Tibial nerve (tissue), 4 donors: ENCODE measurements around the gene ARRB1. TPM values are rescaled to one million over a fixed set of nuclear protein-coding genes. Genes with fewer than 3 reads are reported as not detected.
"Not testable (repeated sequence)": the region's sequence is repeated elsewhere in the genome, so short reads cannot be mapped to it uniquely, and the experiment has no call there.

ENCODE experiments used
- DNase-seq, 2 donors: peaks; one replicate each; pipeline ENCODE4 v3.0.0-alpha.2; 2019; ENCODE audit warnings: low spot score in 2 of 2
- H3K27ac ChIP-seq, 4 donors: fragments of 200-600 bp; sonication (generic) in 3 of 4; one replicate each; pipeline ENCODE4 v1.5.1; 2017 to 2019; ENCODE audit warnings: mild to moderate bottlenecking in 1 of 4
- H3K27me3 ChIP-seq, 2 donors: fragments of 200-600 bp; sonication (generic) in 1 of 2; one replicate each; pipeline versions ENCODE4 v1.5.1 to v1.6.0; 2017 to 2019
- H3K36me3 ChIP-seq, 3 donors: fragments of 200-600 bp; sonication (generic); one replicate each; pipeline ENCODE4 v1.5.1; 2018 to 2019
- H3K4me1 ChIP-seq, 4 donors: fragments of 200-600 bp; sonication (generic) in 3 of 4; one replicate each; pipeline ENCODE4 v1.5.1; 2017 to 2019
- H3K4me3 ChIP-seq, 4 donors: fragments of 200-600 bp; sonication (generic) in 3 of 4; one replicate each; pipeline ENCODE4 v1.5.1; 2017 to 2019; ENCODE audit warnings: mild to moderate bottlenecking in 1 of 4, moderate library complexity in 1 of 4
- H3K9me3 ChIP-seq, 4 donors: fragments of 200-600 bp; sonication (generic) in 3 of 4; one replicate each; pipeline ENCODE4 v1.5.1; 2017 to 2019
- EP300 ChIP-seq, 2 donors: sonication (generic); formaldehyde crosslinking; IDR thresholded peaks; one replicate each; pipeline ENCODE4 v1.6.1; 2017; ENCODE audit warnings: antibody characterized with exemption in 2 of 2, mild to moderate bottlenecking in 1 of 2
- POLR2A ChIP-seq, 2 donors: fragments of 450-650 bp; IDR thresholded peaks; one replicate each; pipeline ENCODE4 v1.6.1; 2017; ENCODE audit warnings: antibody characterized with exemption in 2 of 2, mild to moderate bottlenecking in 2 of 2, moderate library complexity in 2 of 2
- WGBS, 2 donors: methylation state at CpG; one replicate each; pipeline ENCODE4 v1.1.5; 2018; 5-methylcytosine and 5-hydroxymethylcytosine counted together
- total RNA-seq, 4 donors: library from RNA; depleted of rRNA; stranded (reverse); fragments of >200 nt; gene quantifications; one replicate each; pipeline ENCODE4 v1.1.0, GENCODE V29; 2016
- TF ChIP-seq, protein P1 (sequence below), 5 experiments: fragments of 200-600 bp in 3 of 5; fragments of 450-650 bp in 2 of 5; sonication (generic) in 3 of 5; IDR thresholded peaks; one replicate each; pipeline ENCODE4 v1.5.1; 2016 to 2019; ENCODE audit warnings: antibody characterized with exemption in 5 of 5, mild to moderate bottlenecking in 3 of 5, moderate library complexity in 2 of 5

ARRB1 gene
- total RNA-seq, 4 donors from 2014 or later = 38.2 to 68.1 (median 45.8) TPM

DNA sequence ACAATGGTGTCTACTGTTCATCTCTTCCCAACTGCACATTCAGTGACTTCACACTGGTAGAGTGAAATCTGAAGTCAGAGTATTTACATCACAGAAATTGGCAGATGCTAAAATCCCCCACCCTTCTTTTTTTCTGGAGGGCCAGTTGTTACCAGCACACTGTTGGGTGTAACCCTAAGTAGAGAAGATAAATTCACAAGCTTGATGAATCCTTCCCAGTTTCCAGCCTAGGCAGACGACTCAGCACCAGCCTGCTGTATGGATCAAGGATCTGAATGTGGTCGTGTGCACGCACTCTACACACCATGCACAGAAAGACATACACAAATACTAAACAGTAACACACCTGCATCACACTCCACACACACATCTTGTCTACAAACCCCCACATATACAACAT, 46.0 kb downstream of the ARRB1 start:
- H3K27me3 ChIP-seq = no peaks in the 10 kb centered on the region
- TF ChIP-seq EP300 (IDR thresholded peaks at IDR 0.05) (no peak), POLR2A (IDR thresholded peaks at IDR 0.05) (no peak)
- TF ChIP-seq, protein P1, sequence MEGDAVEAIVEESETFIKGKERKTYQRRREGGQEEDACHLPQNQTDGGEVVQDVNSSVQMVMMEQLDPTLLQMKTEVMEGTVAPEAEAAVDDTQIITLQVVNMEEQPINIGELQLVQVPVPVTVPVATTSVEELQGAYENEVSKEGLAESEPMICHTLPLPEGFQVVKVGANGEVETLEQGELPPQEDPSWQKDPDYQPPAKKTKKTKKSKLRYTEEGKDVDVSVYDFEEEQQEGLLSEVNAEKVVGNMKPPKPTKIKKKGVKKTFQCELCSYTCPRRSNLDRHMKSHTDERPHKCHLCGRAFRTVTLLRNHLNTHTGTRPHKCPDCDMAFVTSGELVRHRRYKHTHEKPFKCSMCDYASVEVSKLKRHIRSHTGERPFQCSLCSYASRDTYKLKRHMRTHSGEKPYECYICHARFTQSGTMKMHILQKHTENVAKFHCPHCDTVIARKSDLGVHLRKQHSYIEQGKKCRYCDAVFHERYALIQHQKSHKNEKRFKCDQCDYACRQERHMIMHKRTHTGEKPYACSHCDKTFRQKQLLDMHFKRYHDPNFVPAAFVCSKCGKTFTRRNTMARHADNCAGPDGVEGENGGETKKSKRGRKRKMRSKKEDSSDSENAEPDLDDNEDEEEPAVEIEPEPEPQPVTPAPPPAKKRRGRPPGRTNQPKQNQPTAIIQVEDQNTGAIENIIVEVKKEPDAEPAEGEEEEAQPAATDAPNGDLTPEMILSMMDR (IDR thresholded peaks at IDR 0.05) = no peak
- 82 to 89% methylated on average over 3 of the region's 3 CpGs for WGBS, 2 donors
- no peak overlapping the region for H3K27ac ChIP-seq
- H3K4me1 ChIP-seq = peaks cover 0 to 48% (median 2%) of the 10 kb centered on the region in 4 donors
- no peaks in the 10 kb centered on the region for H3K9me3 ChIP-seq
- no peak for DNase-seq
- H3K36me3 ChIP-seq = no peaks in the 10 kb centered on the region
- no peak overlapping the region for H3K4me3 ChIP-seq

DNA sequence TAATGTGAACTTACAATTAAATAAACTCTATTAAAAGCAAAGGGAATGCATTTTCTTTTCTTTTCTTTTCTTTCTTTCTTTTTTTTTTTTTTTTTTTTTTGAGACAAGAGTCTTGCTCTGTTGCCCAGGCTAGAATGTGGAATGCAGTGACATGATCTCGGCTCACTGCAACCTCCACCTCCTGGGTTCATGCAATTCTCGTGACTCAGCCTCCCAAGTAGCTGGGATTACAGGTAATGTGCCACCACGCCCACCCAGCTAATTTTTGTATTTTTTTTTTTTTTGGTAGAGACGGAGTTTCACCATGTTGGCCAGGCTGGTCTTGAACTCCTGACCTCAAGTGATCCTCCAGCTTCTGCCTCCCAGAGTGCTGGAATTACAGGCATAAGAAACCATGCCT, 46.5 kb downstream of the ARRB1 start:
- 81 to 85% methylated on average over 4 of the region's 4 CpGs for WGBS, 2 donors
- not testable (repeated sequence) for H3K27ac ChIP-seq, H3K9me3 ChIP-seq, H3K36me3 ChIP-seq, DNase-seq, H3K27me3 ChIP-seq, H3K4me3 ChIP-seq
- peaks cover 0 to 43% (median 0%) of the 10 kb centered on the region in 4 donors for H3K4me1 ChIP-seq

DNA sequence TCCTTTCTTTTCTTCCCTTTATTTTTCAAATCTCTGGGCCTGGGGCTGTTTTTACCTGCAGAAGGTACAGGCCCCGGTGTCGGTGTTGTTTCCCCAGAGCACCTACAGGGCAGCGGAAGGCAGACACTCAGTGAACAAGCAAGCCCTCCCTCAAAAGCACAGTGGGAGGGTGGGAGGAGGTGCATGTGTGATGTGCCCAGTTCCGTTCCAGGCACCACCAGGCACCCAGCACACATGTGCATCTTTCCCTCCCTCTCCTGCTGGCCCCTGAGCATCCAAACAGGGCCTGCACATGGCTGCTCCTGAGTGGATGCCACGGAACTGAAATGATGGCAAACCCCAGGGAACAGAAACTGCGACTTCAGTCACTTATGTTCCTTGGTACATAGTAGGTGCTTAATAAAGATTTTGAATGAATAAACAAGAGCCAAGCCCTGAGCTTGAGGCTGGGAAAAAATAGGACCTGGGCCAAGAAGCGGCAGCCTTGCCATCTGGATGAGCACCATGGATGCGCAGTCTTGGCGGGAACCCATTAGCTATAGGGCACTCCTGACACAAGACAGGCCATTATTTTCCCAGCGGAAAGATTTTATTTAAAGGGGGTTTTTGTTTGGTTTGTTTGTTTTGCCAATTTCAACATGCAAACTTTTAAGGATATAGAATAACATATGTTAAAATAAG, 47.8 kb downstream of the ARRB1 start:
- Histone ChIP-seq H3K9me3 (no peaks in the 10 kb centered on the region), H3K4me3 (no peak overlapping the region), H3K4me1 (peaks cover 0 to 34% (median 0%) of the 10 kb centered on the region in 4 donors), H3K27me3 (no peaks in the 10 kb centered on the region), H3K36me3 (no peaks in the 10 kb centered on the region), H3K27ac (no peak overlapping the region)
- no peak for TF ChIP-seq EP300 (IDR thresholded peaks at IDR 0.05)
- TF ChIP-seq, protein P1 (IDR thresholded peaks at IDR 0.05) = no peak
- TF ChIP-seq POLR2A (IDR thresholded peaks at IDR 0.05) = no peak
- WGBS, 2 donors = 83% methylated on average over 10 of the region's 10 CpGs
- no peak for DNase-seq

DNA sequence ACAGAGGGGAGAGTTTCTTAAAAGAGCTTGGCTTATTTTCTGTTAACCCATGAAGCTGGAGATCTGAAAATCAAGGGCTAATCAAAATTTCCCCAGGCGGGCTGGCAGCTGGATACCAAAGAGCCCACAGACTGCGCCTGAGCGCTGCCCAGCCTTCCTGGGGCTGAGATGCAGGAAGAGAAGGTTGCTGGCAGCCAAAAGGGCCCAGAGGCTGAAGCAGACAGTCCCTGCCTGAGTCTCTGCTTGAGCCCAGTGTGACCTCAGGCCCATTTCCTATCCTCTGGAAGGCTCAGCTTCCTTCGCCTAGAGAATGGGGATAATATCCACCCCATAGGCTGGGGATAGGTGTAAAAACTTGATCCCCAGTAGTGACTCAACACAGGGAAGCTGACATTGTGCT, 49.1 kb downstream of the ARRB1 start:
- H3K4me1 ChIP-seq = peaks cover 0 to 26% (median 0%) of the 10 kb centered on the region in 4 donors

DNA sequence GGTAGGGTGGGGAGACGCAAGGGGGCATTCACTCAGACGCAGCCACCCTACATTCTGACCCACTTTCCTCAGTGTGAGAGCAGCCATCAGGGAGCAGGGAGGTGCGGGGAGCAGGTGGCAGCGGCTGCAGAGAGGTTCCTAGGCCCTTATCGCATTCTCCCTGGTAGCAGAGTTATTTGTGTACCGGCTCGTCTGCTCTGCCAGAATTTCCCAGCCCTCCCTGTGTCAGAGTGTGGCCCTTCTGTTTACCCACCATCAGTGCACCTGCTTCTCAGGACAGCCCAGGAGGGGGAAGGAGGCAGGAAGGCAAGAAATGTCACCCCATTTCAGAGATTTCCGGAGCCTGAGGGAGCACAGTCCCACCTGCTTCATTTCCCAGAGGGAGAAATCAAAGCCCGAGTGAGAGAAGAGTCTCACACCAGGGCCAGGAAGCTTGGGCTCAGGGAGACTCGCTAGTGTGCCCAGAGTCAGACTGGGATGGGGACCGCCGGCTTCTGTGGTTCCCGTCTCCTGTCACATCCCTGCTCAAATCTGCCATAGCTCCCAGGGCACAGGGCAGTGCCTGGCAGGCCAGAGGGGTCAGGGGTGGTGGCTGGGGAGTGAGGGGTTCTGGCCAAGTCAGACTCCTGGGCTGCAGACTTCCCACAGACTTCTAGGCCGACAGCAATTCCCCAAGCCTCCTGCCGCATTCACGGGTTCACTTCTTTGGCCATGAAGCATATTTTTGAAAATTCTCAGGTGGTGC, 49.7 kb downstream of the ARRB1 start:
- no peak for DNase-seq
- peaks cover 0 to 20% (median 0%) of the 10 kb centered on the region in 4 donors for H3K4me1 ChIP-seq
- no peaks in the 10 kb centered on the region for H3K36me3 ChIP-seq
- H3K27me3 ChIP-seq = no peaks in the 10 kb centered on the region
- H3K4me3 ChIP-seq = no peak overlapping the region
- 58 to 63% methylated on average over 15 of the region's 16 CpGs for WGBS, 2 donors
- no peaks in the 10 kb centered on the region for H3K9me3 ChIP-seq
- H3K27ac ChIP-seq = peak overlapping the region in 2 of 4 donors; percentile 11 to 43
- TF ChIP-seq, protein P1 (IDR thresholded peaks at IDR 0.05) = no peak
- TF ChIP-seq EP300 (IDR thresholded peaks at IDR 0.05) (no peak), POLR2A (IDR thresholded peaks at IDR 0.05) (no peak)

More for the DNA sequence above, 49.1 kb downstream of the ARRB1 start:
- Histone ChIP-seq H3K9me3 (no peaks in the 10 kb centered on the region), H3K36me3 (no peaks in the 10 kb centered on the region), H3K27me3 (no peaks in the 10 kb centered on the region), H3K27ac (peak overlapping the region in 2 of 4 donors; percentile 11 to 43), H3K4me3 (no peak overlapping the region)
- no peak for DNase-seq
- WGBS, 2 donors = 65 to 100% methylated on average over 4 of the region's 4 CpGs
- TF ChIP-seq, protein P1 (IDR thresholded peaks at IDR 0.05) = no peak
- no peak for TF ChIP-seq EP300 (IDR thresholded peaks at IDR 0.05)
- no peak for TF ChIP-seq POLR2A (IDR thresholded peaks at IDR 0.05)
